SK-N-MC (cell line): Measurements from ENCODE around the gene LTBP4.

ENCODE experiments used
- EZH2 ChIP-seq: fragments of 200-600 bp; sonication (generic); IDR thresholded peaks from one replicate; pipeline ENCODE4 v1.6.1; 2017; ENCODE audit warnings: antibody characterized with exemption
- POLR2AphosphoS5 ChIP-seq: IDR thresholded peaks from 2 replicates; pipeline ENCODE4 v1.6.1; 2012; ENCODE audit warnings: mild to moderate bottlenecking, low read depth, low read length, borderline replicate concordance

DNA sequence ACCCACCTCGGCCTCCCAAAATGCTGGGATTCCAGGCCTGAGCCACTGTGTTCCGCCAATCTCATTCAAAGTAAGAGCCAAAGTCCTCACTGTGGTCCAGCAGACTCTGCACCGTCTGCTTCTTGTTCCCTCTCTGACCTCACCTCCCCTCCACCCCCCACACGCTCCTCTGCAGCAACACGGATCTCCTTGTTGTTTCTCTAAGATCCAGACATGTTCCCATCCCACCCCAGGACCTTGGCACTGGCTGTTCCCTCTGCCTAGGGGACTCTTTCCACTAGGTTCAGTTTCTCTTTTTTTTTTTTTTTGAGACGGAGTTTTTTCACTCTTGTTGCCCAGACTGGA, 38.4 kb downstream of the LTBP4 start:
- TF ChIP-seq EZH2 (no peak), POLR2AphosphoS5 (no peak)
